GM11168 (cell line): Measurements from ENCODE around the gene KLHL12.
"Not testable (repeated sequence)": the region's sequence is repeated elsewhere in the genome, so short reads cannot be mapped to it uniquely, and the experiment has no call there.

Source experiments
- in situ Hi-C: fragments of 300-500 bp; cut with MboI; formaldehyde crosslinking; loops from one replicate; pipeline ENCODE4 v1.12.0; 2022; ENCODE audit warnings: low sequenced_read_pairs; ENCODE audit not compliant: unreplicated experiment

The KLHL12 gene

DNA sequence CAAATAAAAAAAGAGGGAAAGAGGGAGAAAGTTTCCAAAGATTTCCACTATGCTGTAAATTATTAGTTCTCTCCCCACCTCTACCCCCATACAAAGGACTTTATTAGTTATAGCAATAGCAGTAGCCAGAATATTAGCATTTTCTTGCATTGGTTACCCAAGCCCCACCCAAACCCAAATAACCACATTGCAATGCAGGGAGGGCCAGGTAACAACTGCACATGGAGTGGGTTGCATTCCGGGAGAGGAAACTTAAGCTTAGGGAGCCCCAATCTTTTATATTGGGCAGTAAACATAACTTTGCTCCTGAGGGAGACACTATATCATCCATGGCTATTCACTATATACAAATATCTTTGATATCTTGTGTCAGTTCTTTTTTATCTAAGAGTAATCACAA is 25.1 kb upstream of the KLHL12 start:
- in situ Hi-C loops: no loop called here

DNA sequence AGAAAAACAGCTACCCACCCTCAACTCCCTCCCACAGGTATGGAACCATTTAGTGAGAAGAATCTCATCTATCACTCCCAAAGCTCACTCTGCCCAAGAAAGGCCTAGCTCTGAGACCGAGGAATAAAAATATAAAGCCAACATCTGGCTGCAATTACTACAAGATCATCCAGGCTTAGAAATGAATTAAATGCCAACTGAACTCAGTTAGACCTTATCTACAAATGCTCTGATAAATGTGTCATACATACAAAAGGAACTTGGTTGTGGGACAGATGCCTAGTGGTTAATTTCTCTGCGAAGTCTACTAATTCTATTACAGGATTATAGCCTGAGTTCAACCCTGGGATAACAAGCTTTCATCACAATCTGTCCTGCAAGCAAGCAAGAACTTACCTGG is 24.4 kb upstream of the KLHL12 start:
- in situ Hi-C loops: no loop called here

DNA sequence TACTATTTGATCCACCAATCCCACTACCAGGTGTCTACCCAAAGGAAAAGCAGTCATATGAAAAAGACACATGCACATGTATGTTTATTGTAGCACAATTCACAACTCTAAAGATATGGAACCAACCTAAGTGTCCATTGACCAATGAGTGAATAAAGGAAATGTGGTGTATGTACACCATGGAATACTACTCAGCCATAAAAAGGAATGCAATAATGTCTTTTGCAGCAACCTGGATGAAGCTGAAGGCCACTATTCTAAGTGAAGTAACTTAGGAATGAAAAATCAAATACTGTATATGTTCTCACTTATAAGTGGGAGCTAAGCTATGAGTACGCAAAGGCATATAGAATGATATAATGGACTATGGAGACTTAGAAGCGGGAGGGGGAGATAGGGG is 18.4 kb upstream of the KLHL12 start:
- in situ Hi-C loops: no loop called here

DNA sequence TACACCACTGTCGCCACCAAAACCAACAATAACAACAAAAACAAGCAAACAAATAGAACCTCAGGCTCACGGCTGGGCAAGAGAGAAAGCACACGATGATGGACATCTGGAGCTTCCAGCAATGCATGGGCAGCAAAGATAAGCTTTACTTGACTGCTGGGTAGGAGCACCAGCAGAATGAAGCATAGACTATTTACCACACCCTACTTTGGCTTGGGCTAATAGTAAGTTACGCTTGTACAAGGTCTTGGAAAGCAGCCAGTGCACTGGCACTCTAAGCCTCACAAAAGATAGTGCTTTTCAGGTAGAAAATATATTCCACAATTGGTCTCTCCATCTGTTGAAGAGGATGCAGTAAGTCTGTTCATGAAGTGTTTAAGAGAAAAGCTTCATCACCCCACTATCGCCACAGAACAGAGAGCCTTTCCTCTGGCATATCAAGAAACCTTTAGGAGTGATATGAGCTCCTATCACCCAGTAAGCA is 17.4 kb upstream of the KLHL12 start:
- in situ Hi-C loops: no loop called here

DNA sequence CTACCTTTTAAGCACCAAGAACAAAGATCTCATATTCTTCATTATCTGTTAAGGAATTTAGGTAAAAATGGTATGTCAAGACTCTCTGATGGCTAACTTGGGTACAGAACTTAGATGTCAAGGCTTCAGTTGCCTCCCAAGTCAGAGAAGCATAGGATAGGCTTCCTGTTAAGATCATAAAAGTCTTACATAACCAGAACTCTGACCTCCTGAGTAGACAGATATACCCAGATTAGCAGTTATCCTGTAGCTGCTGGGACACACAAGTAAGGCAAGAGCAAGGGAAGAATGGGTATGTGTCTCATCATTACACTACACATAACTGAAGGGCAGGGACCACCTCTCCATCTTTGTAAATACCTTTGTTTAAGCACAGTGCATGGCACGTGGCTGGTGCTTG is 15.4 kb upstream of the KLHL12 start:
- in situ Hi-C loops: no loop called here

DNA sequence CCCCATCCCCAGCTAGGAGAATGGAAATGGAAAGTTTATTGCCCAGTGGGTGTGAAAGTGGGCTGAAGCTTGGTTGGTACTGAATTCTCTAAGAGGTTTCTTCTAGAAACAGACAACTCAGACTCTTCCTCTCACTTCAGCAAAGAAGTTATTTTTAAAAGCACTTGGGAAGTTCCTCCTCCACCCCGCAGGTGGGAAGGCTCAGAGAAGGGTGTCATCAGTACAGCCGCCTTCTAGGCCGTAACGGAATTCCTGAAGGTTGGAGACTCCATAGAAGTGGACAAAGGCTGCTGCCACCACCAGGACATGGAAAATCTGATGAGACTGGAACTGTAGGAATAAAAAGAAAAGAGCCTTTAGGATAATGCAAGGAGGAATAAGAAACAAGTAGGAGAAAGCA is 14.3 kb upstream of the KLHL12 start:
- in situ Hi-C loops: no loop called here

DNA sequence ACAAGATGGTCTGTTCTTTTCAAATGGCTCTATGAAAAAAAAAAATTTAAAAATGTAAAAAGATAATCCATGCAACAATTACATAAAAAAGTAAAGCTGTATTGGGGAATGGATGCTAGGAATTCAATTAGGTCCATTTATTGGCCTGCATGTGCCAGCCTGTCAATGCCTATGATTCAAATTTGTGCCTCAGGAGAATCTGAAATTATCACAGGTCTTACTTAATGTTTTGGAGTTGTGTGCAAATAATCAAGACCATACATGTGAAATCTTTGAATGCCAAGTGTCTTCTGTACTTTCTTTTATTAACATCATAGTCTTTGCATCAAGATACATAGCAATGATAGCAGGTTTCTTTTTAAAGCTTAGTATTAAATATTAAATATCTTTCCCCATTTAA is 13.5 kb upstream of the KLHL12 start:
- in situ Hi-C loops: no loop called here

DNA sequence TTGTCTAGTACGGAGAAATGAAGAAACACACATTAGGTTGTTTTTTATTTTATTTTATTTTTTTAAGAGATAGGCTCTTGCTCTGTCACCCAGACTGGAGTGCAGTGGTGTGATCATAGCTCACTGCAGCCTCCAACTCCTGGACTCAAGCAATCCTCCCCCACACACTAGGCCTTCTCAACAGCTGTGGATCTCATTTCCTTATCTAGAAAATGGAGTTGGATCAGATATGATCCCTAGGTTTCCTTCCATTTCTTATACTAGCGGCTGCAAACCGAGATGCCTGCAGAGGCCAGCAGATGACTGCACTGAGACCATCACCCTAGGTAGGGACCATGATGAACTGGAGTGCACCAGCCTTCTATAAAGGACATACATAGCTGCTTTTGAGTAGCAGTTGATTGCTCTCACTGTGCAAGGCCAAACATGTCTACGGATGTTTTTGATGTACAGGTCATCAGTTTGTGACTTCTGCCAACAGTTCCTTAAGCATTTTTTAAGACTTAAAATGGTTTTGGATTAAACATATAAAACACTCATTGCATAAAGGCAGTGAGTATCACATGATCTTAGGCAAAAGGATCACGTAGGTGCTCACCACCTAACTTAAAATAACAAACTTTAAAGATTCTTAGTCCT is 11.4 kb upstream of the KLHL12 start:
- in situ Hi-C loops: no loop called here

DNA sequence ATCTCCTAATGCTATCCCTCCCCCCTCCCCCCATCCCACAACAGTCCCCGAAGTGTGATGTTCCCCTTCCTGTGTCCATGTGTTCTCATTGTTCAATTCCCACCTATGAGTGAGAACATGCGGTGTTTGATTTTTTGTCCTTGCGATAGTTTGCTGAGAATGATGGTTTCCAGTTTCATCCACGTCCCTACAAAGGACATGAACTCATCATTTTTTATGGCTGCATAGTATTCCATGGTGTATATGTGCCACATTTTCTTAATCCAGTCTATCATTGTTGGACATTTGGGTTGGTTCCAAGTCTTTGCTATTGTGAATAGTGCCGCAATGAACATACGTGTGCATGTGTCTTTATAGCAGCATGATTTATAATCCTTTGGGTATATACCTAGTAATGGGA is 9.4 kb upstream of the KLHL12 start:
- in situ Hi-C loops: not testable (repeated sequence)

DNA sequence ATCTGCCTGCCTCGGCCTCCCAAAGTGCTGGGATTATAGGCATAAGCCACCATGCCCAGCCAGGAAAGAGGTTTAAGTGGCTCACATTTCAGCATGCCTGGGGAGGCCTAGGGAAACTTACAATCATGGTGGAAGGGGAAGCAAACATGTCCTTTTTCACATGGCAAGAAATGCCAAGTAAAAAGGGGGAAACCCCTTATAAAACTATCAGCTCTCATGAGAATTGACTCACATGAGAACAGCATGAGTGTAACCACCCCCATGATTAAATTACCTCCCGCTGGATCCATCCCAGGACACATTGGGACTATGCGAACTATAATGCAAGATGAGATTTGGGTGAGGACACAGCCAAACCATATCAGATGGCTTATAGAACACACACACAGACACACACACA is 8.8 kb upstream of the KLHL12 start:
- in situ Hi-C loops: no loop called here

DNA sequence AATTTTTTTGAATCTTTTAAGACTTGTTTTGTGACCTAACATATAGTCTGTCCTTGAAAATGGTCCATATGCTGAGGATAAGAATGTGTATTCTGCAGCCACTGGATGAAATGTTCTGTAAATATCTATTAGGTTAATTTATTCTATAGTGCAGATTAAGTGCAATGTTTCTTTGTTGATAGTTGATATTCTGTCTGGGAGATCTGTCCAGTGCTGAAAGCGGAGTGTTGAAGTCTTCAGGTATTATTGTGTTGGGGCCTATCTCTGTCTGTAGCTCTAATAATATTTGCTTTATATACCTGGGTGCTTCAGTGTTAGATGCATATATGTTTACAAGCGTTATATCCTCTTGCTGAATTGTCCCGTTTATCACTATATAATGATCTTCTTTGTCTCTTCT is 7.7 kb upstream of the KLHL12 start:
- in situ Hi-C loops: no loop called here

DNA sequence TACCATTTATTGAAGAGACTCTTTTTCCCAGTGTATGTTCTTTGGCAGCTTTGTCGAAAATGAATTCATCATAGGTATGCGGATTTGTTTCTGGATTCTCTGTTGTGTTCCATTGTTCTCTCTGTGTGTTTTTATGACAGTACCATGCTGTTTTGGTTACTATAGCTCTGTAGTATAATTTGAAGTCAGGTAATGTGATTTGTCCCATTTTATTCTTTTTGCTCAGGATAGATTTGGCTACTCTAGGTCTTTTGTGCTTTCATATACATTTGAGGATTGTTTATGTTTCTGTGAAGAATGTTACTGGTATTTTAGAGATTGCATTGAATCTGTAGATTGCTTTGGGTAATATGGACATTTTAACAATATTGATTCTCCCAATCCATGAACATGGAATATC is 5.4 kb upstream of the KLHL12 start:
- in situ Hi-C loops: no loop called here

DNA sequence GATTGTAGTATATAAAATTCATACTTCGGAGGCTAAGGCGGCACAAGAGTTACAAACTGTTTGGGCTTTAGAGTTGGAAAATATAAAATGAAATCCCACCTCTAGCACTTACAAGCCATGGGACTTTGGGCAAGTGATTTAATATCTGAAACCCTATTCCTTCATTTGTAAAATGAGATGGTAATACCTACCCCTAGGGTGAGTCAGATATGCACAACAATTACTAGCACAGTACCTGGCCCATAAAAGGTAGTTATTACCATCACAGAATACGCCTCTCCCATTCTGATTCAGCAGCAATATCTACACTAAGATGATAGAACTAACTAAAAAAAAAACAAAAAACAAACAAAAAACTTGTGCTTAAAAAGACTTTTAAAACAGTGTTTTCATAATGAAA is 3.5 kb downstream of the KLHL12 start:
- in situ Hi-C loops: no loop called here

DNA sequence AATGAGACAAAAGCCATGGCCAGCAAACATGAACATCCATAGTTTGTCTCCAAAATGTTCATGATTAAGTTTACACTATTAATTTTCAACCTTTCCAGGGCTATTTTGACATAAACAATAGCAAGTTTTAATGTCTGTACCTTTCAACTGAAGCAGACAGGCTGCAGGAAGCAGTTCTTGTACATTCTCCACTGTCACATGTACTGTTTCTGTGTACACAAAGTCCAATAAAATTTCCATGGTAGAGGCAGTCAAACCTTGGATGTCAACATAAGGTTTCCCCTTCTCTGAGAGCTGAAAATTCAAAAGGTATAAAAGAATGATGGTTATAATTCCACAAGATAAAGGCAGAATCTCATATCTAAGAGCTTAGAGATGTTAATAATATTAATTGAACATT is 7.4 kb downstream of the KLHL12 start:
- in situ Hi-C loops: no loop called here

DNA sequence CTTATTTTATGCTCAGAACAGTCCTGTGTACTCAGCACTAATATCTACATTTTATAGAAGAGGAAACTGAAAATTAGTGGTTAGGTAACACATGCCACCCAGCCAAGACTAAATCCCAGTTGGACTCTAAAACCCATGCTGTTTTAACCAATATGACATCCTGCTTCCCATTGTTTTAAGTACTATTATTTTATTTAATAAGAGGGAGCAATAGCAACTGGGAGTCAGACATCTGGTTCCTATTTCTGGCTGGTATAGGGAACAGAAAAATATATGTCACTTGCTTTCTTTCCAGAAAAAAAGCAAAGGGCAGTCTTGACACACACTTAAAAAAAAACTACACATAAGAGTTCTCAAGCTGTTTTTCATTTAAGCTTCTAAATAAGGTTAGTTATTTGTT is 11.9 kb downstream of the KLHL12 start:
- in situ Hi-C loops: no loop called here

DNA sequence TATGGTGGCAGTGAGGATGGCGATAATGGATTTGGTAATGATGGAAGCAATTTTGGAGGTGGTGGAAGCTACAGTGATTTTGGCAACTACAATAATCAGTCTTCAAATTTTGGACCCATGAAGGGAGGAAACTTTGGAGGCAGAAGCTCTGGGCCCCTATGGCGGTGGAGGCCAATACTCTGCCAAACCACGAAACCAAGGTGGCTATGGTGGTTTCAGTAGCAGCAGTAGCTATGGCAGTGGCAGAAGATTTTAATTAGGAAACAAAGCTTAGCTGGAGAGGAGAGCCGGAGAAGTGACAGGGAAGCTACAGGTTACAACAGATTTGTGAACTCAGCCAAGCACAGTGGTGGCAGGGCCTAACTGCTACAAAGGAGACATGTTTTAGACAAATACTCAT is 14.6 kb downstream of the KLHL12 start:
- in situ Hi-C loops: not testable (repeated sequence)

DNA sequence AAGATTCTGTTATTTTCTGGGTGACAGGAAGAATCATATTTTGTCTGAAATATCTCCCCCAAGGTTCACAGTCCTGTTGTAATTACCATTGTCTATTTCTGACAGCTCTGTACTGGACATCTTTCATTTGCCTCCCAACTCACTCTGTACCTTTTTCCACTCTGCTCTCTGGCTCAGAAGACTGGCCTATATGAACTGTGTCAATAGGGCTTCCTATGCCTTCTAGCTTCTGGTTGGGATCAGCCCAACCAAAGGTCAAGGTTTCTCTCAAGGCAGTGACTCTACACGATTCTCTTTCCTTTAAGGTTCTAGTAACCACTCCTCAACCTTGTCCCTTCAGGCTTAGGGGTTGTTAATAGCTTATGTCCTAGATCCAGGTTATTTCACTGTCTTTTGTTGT is 17.5 kb downstream of the KLHL12 start:
- in situ Hi-C loops: no loop called here

DNA sequence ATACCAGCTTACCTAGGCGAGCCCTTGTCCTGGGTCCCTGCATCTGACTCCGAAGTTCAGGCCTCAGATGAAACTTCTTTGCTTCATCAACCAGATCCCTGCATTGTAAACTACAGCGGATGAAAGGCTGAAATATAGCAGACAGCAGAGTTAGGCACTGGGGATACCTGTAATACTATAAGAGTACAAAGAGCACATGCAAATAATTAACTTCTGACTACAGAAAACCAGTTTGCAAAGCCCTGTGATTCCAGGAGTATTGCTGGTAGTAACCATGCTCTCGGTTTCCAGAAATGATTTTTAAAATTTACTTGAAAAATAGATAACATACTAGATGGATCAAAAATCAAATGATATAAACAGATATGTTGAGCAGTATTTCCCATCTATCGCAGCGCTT is 18.0 kb downstream of the KLHL12 start:
- in situ Hi-C loops: no loop called here

DNA sequence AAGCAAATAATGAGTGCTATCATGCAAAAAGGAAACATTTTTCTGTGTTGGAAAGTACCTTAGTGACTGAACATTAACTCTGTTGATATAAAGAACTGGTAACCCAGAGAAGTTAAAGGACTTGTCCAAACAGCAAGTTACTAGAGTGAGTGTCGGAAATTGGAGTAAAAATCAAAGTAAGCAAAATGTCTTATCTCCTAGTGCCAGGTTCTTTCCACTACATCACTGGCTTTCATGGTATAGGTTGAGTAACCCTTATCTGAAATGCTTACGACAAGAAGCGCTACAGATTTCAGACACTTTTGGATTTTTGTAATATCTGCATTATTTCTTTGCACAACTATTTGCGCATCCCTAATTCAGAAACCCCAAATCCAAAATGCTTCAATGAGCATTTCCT is 21.7 kb downstream of the KLHL12 start:
- in situ Hi-C loops: no loop called here

DNA sequence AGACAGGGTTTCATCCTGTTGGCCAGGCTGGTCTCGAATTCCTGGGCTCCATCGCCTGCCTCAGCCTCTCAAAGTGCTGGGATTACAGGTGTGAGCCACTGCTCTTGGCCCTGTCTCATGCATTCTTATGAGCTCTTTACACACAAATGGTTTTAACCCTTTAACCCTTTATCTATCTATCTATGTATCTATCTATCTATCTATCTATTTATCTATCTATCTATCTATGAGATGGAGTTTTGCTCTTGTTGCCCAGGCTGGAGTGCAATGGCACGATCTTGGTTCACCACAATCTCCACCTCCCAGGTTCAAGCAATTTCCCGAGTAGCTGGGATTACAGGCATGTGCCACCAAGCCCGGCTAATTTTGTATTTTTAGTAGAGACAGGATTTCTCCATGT is 23.2 kb downstream of the KLHL12 start:
- in situ Hi-C loops: not testable (repeated sequence)

DNA sequence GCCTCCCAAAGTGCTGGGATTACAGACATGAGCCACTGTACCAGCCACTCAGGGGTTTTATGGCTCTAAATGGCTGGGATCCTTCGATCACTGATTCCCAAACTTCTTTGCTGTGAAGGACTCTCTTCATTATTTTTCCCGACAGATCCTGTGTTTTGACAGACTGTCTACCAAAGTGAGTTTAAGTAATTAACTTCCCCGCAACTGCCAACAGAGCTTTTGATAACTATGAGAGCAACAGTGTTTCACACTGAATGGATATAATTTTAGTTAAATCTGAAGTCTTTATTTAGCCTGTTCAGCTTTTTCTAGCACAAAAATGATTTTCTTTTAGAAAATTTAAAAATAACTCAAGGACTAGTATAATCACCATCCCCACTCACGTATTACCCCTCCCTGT is 25.5 kb downstream of the KLHL12 start:
- in situ Hi-C loops: no loop called here

DNA sequence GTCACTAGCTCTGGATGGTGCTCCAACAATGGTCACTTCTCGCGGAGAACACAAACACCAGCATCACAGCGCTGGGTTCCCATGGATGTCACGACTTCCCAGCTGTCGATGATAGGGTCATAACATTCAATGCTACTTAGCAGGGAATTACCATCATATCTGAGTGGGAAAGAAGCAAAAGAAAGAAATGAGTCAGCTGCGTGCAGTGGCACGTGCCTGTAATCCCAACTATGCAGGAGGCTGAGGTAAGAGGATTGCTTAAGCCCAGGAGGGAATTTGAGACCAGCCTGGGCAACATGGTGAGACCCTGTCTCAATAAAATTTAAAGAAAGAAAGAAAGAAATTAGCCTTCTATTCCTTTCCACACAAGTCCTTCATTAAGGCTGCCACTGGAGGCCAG is 34.5 kb downstream of the KLHL12 start:
- in situ Hi-C loops: no loop called here

DNA sequence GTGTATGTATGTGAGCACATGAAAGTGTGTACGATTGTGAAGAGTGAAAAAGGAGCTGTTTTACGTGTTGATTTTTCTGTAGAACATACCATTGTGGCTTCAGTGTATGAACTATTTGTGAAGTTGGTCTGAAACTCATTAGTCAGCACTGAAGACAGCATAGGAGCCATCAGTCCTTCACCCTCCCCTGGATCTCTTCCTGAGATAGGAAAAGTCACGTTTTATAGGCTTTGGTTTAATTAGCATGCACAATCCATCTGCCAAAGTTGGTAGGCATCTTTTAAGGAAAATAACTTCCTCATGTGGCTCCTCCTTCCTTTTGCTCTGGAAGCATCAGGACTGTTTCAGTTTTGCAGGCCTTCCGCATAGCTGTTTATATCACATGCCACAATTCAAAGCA is 36.6 kb downstream of the KLHL12 start:
- in situ Hi-C loops: no loop called here
